Measurements from ENCODE around the gene ALS2. TPM values are rescaled to one million over a fixed set of nuclear protein-coding genes. Genes with fewer than 3 reads are reported as not detected.

The ALS2 gene
- total RNA-seq, 1 experiment from 2014 or later, result 56.1 TPM

GRCh38 chr2:201794294-201794693 is 13.6 kb upstream of the ALS2 start:
- no peaks in the 10 kb centered on the region for H3K27me3 ChIP-seq (replicated peaks; ENCODE audit: insufficient read depth, low read depth, low read length, poor library complexity)
- no TSS peak for BruUV-seq (replicated peaks)
- no peak overlapping the region for H3K27ac ChIP-seq (ENCODE audit: low read depth, low read length, poor library complexity, severe bottlenecking)
- ChIA-PET POLR2A (ENCODE audit: low non-redundant PET) (no interaction called here), CTCF (no interaction called here)
- TF ChIP-seq EZH2 (IDR thresholded peaks at IDR 0.05; ENCODE audit: borderline replicate concordance, low read depth, low read length, poor library complexity, severe bottlenecking), result no peak
- TF ChIP-seq, protein P1, sequence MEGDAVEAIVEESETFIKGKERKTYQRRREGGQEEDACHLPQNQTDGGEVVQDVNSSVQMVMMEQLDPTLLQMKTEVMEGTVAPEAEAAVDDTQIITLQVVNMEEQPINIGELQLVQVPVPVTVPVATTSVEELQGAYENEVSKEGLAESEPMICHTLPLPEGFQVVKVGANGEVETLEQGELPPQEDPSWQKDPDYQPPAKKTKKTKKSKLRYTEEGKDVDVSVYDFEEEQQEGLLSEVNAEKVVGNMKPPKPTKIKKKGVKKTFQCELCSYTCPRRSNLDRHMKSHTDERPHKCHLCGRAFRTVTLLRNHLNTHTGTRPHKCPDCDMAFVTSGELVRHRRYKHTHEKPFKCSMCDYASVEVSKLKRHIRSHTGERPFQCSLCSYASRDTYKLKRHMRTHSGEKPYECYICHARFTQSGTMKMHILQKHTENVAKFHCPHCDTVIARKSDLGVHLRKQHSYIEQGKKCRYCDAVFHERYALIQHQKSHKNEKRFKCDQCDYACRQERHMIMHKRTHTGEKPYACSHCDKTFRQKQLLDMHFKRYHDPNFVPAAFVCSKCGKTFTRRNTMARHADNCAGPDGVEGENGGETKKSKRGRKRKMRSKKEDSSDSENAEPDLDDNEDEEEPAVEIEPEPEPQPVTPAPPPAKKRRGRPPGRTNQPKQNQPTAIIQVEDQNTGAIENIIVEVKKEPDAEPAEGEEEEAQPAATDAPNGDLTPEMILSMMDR (conservative IDR thresholded peaks at IDR 0.05; ENCODE audit: low read depth, low read length), result no peak
- DNase-seq (ENCODE audit: low spot score), result no peak
- intact Hi-C loops (cut with micrococcal nuclease; ENCODE audit: unreplicated experiment), result no loop called here
- peaks cover 11% of the 10 kb centered on the region for H3K4me1 ChIP-seq (ENCODE audit: insufficient read depth, low read length, poor library complexity, severe bottlenecking)
- no peaks in the 10 kb centered on the region for H3K36me3 ChIP-seq (ENCODE audit: insufficient read depth, low read length, poor library complexity, severe bottlenecking)
- H3K4me3 ChIP-seq (ENCODE audit: low read depth, low read length, poor library complexity, severe bottlenecking), result no peak overlapping the region
- H3K9me3 ChIP-seq (ENCODE audit: low read depth, low read length, poor library complexity, severe bottlenecking), result no peaks in the 10 kb centered on the region

DNA sequence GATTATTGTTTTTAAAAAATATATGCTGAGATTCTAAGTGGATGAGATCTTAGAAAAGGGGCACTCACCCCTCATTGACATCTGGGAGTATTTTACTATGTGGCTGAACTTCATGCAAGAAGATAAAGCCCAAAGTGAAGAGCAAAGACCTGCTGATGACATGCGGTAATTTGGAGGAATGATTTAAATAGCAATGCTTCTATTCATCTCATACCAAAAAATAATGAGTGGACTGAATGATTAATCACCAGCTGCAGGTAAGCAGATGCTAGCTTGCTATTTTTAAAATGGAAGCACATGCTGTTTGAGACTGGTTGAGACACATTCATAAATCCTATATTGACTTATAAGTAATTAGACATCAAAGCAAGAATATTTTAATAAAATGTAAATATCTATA is 12.9 kb upstream of the ALS2 start:
- no peaks in the 10 kb centered on the region for H3K27me3 ChIP-seq (replicated peaks; ENCODE audit: insufficient read depth, low read depth, low read length, poor library complexity)
- intact Hi-C loops (cut with micrococcal nuclease; ENCODE audit: unreplicated experiment), result no loop called here
- ChIA-PET CTCF (no interaction called here), POLR2A (ENCODE audit: low non-redundant PET) (no interaction called here)
- H3K4me1 ChIP-seq (ENCODE audit: insufficient read depth, low read length, poor library complexity, severe bottlenecking), result peaks cover 10% of the 10 kb centered on the region
- no peak overlapping the region for H3K27ac ChIP-seq (ENCODE audit: low read depth, low read length, poor library complexity, severe bottlenecking)
- H3K36me3 ChIP-seq (ENCODE audit: insufficient read depth, low read length, poor library complexity, severe bottlenecking), result no peaks in the 10 kb centered on the region
- no TSS peak for BruUV-seq (replicated peaks)
- H3K4me3 ChIP-seq (ENCODE audit: low read depth, low read length, poor library complexity, severe bottlenecking), result no peak overlapping the region
- no peak for DNase-seq (ENCODE audit: low spot score)
- TF ChIP-seq, protein P1 (conservative IDR thresholded peaks at IDR 0.05; ENCODE audit: low read depth, low read length), result no peak
- TF ChIP-seq EZH2 (IDR thresholded peaks at IDR 0.05; ENCODE audit: borderline replicate concordance, low read depth, low read length, poor library complexity, severe bottlenecking), result no peak
- H3K9me3 ChIP-seq (ENCODE audit: low read depth, low read length, poor library complexity, severe bottlenecking), result no peaks in the 10 kb centered on the region

DNA sequence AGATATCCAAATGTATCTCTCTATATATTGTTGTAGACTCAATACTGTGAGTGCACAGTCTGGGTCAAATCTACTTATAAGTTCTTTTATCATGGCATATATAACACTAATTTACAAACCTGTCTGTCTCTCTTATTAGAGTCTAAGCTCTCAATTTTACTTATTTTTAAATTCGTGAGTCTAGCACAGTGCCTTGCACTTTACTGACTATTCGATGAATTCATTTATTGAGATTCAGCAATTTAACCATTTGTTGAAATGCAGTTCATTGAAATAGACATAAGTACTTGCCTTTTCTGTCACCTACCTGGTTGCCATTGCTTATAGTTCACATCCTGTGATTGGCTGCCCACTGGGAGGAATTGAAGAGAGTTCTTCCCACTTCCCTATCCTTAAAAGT is 10.3 kb upstream of the ALS2 start:
- H3K4me3 ChIP-seq (ENCODE audit: low read depth, low read length, poor library complexity, severe bottlenecking), result no peak overlapping the region
- no peaks in the 10 kb centered on the region for H3K9me3 ChIP-seq (ENCODE audit: low read depth, low read length, poor library complexity, severe bottlenecking)
- H3K4me1 ChIP-seq (ENCODE audit: insufficient read depth, low read length, poor library complexity, severe bottlenecking), result no peaks in the 10 kb centered on the region
- intact Hi-C loops (cut with micrococcal nuclease; ENCODE audit: unreplicated experiment), result no loop called here
- TF ChIP-seq EZH2 (IDR thresholded peaks at IDR 0.05; ENCODE audit: borderline replicate concordance, low read depth, low read length, poor library complexity, severe bottlenecking), result no peak
- TF ChIP-seq, protein P1 (conservative IDR thresholded peaks at IDR 0.05; ENCODE audit: low read depth, low read length), result no peak
- DNase-seq (ENCODE audit: low spot score), result no peak
- no peaks in the 10 kb centered on the region for H3K36me3 ChIP-seq (ENCODE audit: insufficient read depth, low read length, poor library complexity, severe bottlenecking)
- POLR2A ChIA-PET (ENCODE audit: low non-redundant PET), result no interaction called here
- no peaks in the 10 kb centered on the region for H3K27me3 ChIP-seq (replicated peaks; ENCODE audit: insufficient read depth, low read depth, low read length, poor library complexity)
- no peak overlapping the region for H3K27ac ChIP-seq (ENCODE audit: low read depth, low read length, poor library complexity, severe bottlenecking)
- CTCF ChIA-PET, result no interaction called here
- BruUV-seq (replicated peaks), result no TSS peak

All from A673 (cell line).